Heart right ventricle (tissue), 16 donors: ENCODE data around the gene LDB2. TPM values are rescaled to one million over a fixed set of nuclear protein-coding genes. Genes with fewer than 3 reads are reported as not detected.

Experiments used
- ATAC-seq, 8 donors: fragments of 200-7000 bp; cut with Tn5 transposase; one replicate each; pipeline ENCODE4 v1.9.1; 2020; ENCODE audit warnings: mild to moderate bottlenecking in 8 of 8, moderate library complexity in 8 of 8, moderate number of reproducible peaks in 1 of 8
- DNase-seq, 2 donors: peaks; one replicate each; pipeline ENCODE4 v3.0.0-alpha.2; 2020
- H3K27ac ChIP-seq, 10 donors: fragments of 200-600 bp; sonication (generic) in 2 of 10; one replicate each; pipeline versions ENCODE4 v1.5.0 to v1.8.0; 2020 to 2022; ENCODE audit warnings: mild to moderate bottlenecking in 3 of 10
- H3K27me3 ChIP-seq, 7 donors: fragments of 200-600 bp; one replicate each; pipeline ENCODE4 v1.8.0; 2021 to 2022; ENCODE audit warnings: mild to moderate bottlenecking in 2 of 7
- H3K36me3 ChIP-seq, 9 donors: fragments of 200-600 bp; sonication (generic) in 1 of 9; one replicate each; pipeline versions ENCODE4 v1.5.0 to v1.8.0; 2020 to 2022; ENCODE audit warnings: mild to moderate bottlenecking in 2 of 9
- H3K4me1 ChIP-seq, 9 donors: fragments of 200-600 bp; sonication (generic) in 1 of 9; one replicate each; pipeline versions ENCODE4 v1.5.0 to v1.8.0; 2020 to 2022; ENCODE audit warnings: mild to moderate bottlenecking in 4 of 9
- H3K4me3 ChIP-seq, 10 donors: fragments of 200-600 bp; sonication (generic) in 2 of 10; one replicate each; pipeline versions ENCODE4 v1.5.0 to v1.8.0; 2020 to 2022; ENCODE audit warnings: mild to moderate bottlenecking in 7 of 10, moderate library complexity in 2 of 10
- H3K9me3 ChIP-seq, 11 donors: fragments of 200-600 bp in 10 of 11; sonication (generic) in 2 of 11; one replicate each; pipeline versions ENCODE4 v1.5.0 to v1.8.0; 2013 to 2022; ENCODE audit warnings: mild to moderate bottlenecking in 2 of 11, control low read depth in 1 of 11, moderate library complexity in 1 of 11
- CTCF ChIP-seq, 9 donors: fragments of 200-600 bp; sonication (generic) in 2 of 9; IDR thresholded peaks; one replicate each; pipeline versions ENCODE4 v1.5.0 to v1.8.0; 2021 to 2022; ENCODE audit warnings: antibody characterized with exemption in 9 of 9, mild to moderate bottlenecking in 5 of 9, moderate library complexity in 1 of 9
- WGBS, 2 donors: extraction: QIAGEN DNeasy Blood & Tissue Kit; methylation state at CpG; one replicate each; pipeline ENCODE4 v1.1.7; 2013; ENCODE audit warnings: inconsistent platforms in 1 of 2; 5-methylcytosine and 5-hydroxymethylcytosine counted together
- intact Hi-C, 10 donors: fragments of 100-400 bp; cut with DNase I; formaldehyde crosslinking; loops; one replicate each; pipeline versions ENCODE4 v1.11.1 to v1.14.2; 2022
- polyA plus RNA-seq, 2 donors: library from polyadenylated mRNA; stranded (reverse); fragments of 200-250 nt; gene quantifications; one replicate each; pipeline ENCODE4 v1.2.3, GENCODE V29; 2013
- total RNA-seq, 10 donors: library from RNA; stranded (reverse); fragmentation: NEBNext Ultra II Directional in 3 of 10; extraction: Animal tissue kit (Norgen Biotek cat#: 25700) in 3 of 10; gene quantifications; one replicate each; pipeline versions ENCODE4 v1.2.1 to v1.2.4, GENCODE V29; 2021 to 2023
- donor health status: Arrhythmogenic right ventricular cardiomyopathy.
- donor health status: ischemic (EF 13 %, LVEDD 7.1; RV severe dilation, severe dysfunction).
- donor health status: healthy with polysubstance abuse.
- donor health status: DM: no; HTN: yes; CAD: no.
- donor health status: DM: no; HTN: no; CAD: no.
- donor health status: ischemic (EF 25% LVEDD 6.9; RV normal size, moderate dysfunction).
- donor health status: ischemic (EF 25% LVEDD 5.7; RV mildly dilated, moderate dysfunction).
- donor health status: healthy.
- donor health status: DM: yes; HTN: yes; CAD: no.
- donor health status: Ischemic cardiomyopathy.
- donor health status: ischemic (EF 35%, LVEDD 5.7; RV mildly dilated, moderate dysfunction).
- donor health status: nonischemic (EF 11% LVEDD 7.7; RV severe dilation, severe dysfunction).
- donor health status: DM: yes; HTN: yes; CAD: no.
- donor health status: PGD.
- donor health status: ischemic (EF 29% LVEDD 5.4; RV normal size, mild dysfunction).
- donor health status: nonischemic (EF 23%, LVEDD 6.1; RV moderate dilation, normal function).

LDB2 gene
- total and polyA plus RNA-seq, 12 donors, result 14.5 to 43.3 (median 23.5) TPM

DNA sequence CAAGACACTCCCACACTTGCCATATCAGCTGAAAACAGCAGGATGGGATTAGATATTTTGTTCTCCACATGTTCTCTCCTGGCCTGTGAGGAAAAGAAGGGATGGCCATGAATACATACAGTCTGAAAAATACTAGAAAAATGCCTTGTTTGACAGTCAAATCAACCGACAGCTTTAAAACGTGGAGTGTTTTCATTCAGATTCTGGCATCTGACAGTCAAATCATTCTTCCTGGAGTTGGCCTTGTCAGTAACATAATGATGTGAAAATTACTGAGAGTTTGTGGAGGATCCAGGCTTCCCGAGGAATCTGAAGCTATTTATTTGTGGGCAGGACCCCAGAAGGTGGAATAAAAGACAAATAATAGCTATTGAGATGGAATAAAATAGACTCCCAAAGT, 188.2 kb downstream of the LDB2 start:
- Histone ChIP-seq H3K4me3 (no peak overlapping the region), H3K27ac (no peak overlapping the region), H3K4me1 (peaks cover 0 to 17% (median 2%) of the 10 kb centered on the region in 9 donors), H3K36me3 (no peaks in the 10 kb centered on the region), H3K9me3 (no peaks in the 10 kb centered on the region), H3K27me3 (no peaks in the 10 kb centered on the region)
- DNase-seq (no peak), ATAC-seq (no peak)
- intact Hi-C loops, result no loop called here
- 68 to 76% methylated on average over 3 of the region's 3 CpGs for WGBS, 2 donors
- no peak for TF ChIP-seq CTCF (IDR thresholded peaks at IDR 0.05)

- TF ChIP-seq CTCF (IDR thresholded peaks at IDR 0.05), result no peak
- no peak for ATAC-seq
- Histone ChIP-seq H3K27ac (no peak overlapping the region), H3K27me3 (no peaks in the 10 kb centered on the region), H3K4me1 (peaks cover 0 to 16% (median 0%) of the 10 kb centered on the region in 9 donors), H3K4me3 (no peak overlapping the region), H3K36me3 (no peaks in the 10 kb centered on the region), H3K9me3 (no peaks in the 10 kb centered on the region)
- DNase-seq, result no peak
- 74 to 83% methylated on average over 4 of the region's 4 CpGs for WGBS, 2 donors
- intact Hi-C loops, result no loop called here
Observed at GRCh38 chr4:16707874-16708273, 190.6 kb downstream of the LDB2 start.

- no peaks in the 10 kb centered on the region for H3K9me3 ChIP-seq
- DNase-seq, result no peak
- no peak overlapping the region for H3K27ac ChIP-seq
- no peak overlapping the region for H3K4me3 ChIP-seq
- no peaks in the 10 kb centered on the region for H3K36me3 ChIP-seq
- intact Hi-C loops, result no loop called here
- TF ChIP-seq CTCF (IDR thresholded peaks at IDR 0.05), result no peak
- peaks cover 0 to 16% (median 0%) of the 10 kb centered on the region in 9 donors for H3K4me1 ChIP-seq
- ATAC-seq, result no peak
- no peaks in the 10 kb centered on the region for H3K27me3 ChIP-seq
- WGBS, 2 donors, result 84 to 94% methylated on average over 6 of the region's 6 CpGs
Observed at GRCh38 chr4:16706251-16706650, 192.2 kb downstream of the LDB2 start.

DNA sequence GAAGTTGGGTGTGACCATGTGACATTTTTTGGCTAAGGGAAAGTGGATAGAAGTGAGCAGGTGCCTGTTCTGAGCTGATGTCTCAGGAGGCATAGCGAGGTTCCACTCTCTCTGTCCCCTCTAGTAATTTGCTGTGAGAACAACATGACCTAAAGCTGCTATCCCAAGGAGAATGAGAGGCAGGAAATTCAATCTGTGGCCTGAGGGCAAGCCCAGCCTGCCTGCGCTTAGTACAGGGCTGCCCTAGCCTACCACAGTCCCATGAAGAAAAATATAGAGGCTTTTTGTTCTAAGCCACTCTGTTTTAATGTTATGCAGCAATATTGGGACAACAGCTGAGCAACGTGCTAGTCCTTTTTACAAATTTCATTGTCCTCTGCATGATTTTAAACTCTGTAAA, 193.1 kb downstream of the LDB2 start:
- TF ChIP-seq CTCF (IDR thresholded peaks at IDR 0.05), result no peak
- Histone ChIP-seq H3K4me1 (peaks cover 0 to 16% (median 0%) of the 10 kb centered on the region in 9 donors), H3K4me3 (no peak overlapping the region), H3K9me3 (no peaks in the 10 kb centered on the region), H3K27ac (no peak overlapping the region), H3K36me3 (no peaks in the 10 kb centered on the region), H3K27me3 (no peaks in the 10 kb centered on the region)
- ATAC-seq (peak in 1 of 8 donors; percentile 20), DNase-seq (no peak)
- 92 to 93% methylated on average over 3 of the region's 3 CpGs for WGBS, 2 donors
- intact Hi-C loops, result no loop called here
